AG08395 (cell line): ENCODE data around the gene CDKAL1.

ENCODE experiments used
- DNase-seq: peaks from one replicate; pipeline ENCODE4 v3.0.0; 2012; ENCODE audit warnings: mixed read lengths, low spot score

Gene CDKAL1

DNA sequence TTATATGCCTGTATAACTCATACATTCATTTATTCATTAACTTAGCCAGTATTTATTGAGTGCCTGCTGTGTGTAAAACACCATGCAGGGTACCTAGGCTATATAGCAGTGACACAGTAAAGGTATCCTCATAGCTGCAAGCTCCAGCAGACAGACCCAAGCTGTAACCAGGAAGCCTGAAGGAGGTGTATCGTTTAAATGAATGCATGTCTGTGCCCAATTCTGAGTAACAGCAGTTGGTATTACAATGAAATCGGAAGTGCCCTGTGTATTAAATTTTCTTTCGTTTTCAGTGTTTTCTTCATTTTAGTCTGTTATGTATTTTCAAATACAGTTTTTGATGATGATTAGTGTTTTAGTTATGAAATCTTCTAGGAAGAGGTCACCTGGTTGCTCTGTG lies 573.5 kb downstream of the CDKAL1 start:
- no peak for DNase-seq

DNA sequence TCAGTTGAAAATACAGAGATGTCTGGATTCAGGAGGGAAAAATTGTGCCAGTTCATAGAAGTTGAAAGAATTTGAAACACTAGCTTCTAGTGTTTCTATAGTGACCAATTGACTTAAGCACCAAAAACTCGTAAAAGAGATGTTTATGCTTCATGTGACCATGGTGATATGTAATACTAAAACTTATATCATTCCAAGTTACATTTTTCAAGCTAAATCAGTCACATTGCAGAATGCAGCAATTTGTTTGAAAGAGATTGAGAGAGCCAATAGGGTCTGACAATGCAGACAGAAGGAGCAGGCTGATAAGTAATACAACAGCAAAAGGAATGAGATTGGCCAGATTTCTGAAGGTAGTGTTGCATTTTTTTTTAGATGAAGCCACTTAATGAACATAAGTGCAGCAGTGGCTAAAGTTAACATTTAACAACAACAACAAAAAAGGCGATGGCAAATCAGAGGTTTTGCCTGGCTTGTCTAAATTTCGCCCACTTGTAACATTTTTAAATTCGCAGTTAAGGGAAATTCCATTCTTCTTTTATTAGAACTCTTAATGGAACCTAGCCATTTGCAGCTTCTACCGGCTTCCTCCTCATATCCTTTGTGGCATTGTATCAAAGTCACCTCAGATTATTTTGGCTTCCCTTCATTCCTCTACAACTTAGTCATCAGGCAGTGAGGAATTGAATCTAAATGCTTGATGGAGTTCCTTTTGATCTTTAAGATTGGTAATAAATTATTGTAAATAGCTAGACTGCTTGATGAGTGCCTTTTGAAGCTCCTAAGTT lies 575.3 kb downstream of the CDKAL1 start:
- peak; percentile 53 for DNase-seq

DNA sequence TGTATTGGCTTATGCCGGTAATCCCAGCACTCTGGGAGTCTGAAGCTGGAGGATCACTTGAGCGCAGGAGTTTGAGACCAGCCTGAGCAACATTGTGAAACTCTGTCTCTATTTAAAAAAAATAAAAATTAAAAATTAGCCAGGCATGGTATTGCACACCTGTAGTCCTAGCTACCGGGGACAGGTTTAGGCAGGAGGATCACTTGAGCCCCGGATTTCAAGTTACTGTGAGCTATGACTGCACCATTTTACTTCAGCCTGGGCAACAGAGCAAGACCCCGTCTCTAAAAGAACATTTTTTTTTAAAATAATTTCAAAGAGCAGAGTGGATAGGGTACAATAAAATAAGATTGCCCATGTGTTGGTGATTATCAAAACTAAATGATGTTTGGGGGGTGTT lies 576.4 kb downstream of the CDKAL1 start:
- no peak for DNase-seq

DNA sequence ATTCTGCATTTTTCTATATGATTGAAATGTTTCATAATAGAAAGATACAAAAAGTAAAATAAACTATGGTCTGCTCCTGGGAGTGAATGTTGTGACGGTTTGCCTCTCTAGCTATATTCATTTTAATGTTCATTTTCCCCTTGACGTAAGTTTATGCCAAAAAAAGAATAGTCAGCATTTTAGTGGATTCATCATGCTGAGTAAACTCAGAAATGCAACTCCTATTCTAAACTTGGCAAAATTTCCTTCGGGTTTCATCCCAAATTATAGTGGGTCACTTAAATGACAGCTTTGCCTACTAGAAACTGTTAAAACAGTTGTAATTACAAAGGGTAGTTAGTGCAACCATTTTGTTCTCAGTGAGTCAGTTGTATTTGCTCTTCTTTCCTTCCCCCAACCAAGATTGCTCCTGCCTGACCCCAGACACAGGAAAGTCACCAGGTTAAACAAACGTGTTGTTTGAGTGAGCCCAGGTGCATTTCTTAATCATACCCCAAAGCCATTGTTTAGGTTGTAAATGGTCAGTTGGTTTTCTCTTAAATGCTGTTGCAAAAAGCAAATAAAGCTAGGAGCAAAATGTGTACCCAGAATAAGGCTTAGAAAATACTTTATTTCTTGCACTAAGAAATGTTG lies 577.0 kb downstream of the CDKAL1 start:
- no peak for DNase-seq

DNA sequence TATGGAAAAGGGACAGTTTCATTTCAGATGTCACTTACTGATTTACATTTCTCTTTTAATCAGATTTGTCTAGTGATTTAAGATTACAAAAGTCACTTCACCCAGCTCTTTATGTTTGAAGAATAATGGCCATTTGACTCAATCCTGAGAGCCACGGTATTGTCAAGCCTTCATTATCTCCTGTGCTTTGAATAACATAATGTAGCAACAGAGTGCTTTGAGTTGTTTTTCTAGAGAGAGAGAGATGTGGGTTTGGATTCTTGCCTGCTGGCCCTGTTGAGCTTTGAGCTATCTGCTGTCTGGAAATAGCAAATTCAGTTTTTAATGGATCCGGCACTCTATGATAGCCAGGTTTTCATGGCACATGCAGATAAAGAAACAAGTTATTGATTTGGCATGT lies 580.9 kb downstream of the CDKAL1 start:
- DNase-seq = peak; percentile 20

DNA sequence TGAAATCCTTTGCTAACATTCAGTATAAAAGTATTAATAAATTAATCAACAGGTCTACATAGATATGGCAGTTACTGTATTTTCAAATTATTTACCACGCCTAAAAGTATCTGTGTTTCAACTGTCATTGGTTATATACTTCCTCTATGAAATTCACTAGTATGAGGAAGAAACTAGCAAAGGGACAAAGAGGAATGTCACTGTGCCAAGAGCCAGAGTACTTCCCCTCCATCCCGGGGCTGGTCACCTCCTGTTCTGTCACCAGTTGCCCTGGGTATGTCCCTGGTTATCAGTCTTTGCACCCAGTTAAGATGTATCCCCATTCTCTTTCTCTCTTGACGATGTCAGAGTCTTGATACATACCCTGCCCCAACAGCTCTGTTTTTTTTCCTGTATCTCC lies 582.5 kb downstream of the CDKAL1 start:
- DNase-seq = no peak

DNA sequence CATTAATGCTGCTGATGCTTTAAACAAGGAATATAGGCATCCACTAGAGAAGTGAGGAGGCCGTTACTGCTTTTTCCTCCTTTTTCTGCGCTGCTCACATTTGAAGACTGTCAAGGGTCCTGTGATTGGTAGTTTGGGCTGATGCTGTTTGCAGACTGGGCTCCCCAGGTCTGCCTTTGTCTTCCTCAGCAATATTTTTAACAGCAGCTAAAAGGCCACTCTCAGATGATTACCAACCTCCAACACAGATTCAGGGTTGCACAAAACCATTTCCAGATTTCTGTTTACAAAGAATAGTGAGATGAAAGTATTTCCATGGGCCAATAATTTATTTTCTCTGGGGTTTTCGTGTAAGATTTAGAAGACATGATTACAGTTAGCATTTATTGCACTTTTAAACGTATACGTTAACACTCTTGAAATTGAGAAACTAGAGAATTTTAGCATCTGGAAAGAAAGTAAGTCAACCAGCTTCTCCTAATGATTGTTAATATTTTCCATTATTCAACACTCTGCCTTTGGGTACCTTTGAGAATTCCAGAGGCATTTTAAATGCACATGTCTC lies 584.0 kb downstream of the CDKAL1 start:
- no peak for DNase-seq

DNA sequence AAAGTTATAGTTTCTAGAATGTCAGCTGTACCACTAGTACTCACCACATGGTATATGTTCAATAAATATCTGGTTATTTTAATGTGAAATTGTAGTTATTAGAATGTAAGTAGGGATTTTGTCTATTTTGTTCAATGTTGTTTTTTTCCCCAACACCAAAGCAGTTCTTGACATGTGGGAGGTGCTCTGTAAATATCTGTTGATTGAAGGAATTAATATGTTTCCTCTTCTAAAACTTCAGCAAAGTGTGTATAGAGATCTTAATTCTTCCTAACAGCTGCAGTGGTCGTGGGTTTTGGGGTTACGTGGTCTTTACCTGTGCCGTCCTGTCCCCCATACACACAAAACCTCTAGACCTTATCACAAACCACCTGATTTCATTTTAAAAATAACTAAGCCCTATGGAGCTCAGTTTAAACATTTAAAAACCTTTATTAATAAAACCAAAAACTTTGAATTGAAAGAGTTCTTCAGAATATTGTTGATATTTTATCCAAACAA lies 587.4 kb downstream of the CDKAL1 start:
- no peak for DNase-seq

DNA sequence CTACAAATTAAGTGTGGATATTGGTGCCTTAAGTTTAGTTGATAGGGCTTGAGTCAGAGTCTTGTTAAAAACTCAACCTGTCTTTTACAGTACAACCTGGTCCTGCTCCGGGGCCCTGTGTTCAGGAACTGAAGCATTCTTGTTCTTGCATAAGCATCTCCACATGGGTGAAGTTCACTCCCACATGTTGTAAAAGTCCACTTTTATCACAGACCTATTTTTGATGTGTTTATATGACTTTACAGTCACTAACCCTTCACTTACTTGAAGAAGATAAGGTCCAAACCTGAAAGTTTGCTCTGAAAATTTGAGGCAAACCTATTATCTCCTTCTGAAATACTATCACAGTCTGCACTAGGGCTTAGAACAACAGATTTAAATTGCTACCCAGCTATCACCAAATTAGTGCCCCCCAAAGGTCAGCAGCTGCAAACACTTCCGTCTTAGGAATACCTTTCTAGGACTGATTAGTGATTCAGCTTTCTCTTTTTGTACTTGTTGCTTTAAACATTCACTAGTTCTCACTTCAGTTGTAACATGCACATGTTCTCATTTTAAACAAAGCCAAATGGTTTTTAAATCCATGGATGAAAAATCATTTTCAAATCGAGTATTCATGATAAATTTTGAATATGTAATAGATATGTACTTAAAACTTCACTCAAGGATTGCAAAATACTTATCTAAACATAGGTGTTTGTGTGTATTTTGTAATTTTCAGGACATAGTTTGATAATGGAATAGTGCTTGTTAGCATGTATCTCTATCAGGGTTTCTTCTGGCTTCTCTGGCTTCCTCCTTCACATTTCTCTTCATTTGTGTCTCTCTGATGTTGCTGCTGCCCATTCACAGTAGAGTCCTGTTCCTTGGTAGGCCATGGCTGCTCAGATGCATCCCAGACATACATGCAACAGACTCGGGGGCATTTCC lies 589.5 kb downstream of the CDKAL1 start:
- no peak for DNase-seq

DNA sequence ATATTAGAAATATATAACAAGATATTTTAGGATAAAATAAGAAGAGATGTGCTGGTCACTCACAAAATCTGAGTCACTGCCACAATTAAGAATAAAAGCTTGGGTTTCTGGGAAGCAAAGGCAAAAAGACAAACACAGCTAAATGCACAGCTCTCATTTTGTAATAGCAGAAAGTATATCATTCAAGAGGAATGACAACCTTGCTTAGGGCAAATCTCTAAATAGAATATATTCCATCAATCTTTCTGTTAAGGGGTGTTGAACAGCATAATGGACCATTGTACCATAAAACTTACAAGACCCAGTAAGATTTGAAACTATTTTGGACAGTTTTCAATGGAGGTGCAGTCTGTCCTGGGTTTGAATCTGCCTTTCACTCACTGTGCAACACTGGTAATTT lies 594.3 kb downstream of the CDKAL1 start:
- DNase-seq = no peak

DNA sequence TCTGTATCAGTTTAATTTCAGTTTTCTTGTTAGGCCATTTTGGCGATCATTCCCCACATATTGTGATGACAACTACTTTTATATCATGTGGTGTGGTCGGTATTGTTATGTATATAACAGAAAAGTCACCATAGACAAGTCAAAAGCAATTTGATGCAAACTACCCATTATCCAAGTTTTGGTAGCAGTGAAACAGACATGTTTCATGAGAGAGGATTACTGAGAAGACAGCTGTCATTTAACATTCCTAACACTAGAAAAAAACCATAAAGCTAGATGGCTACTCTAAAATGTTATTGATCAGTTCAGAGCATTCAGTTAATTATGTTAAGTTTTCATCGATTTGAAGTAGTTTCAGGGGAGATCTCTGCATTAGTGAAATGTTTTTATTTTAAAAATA lies 597.1 kb downstream of the CDKAL1 start:
- no peak for DNase-seq

DNA sequence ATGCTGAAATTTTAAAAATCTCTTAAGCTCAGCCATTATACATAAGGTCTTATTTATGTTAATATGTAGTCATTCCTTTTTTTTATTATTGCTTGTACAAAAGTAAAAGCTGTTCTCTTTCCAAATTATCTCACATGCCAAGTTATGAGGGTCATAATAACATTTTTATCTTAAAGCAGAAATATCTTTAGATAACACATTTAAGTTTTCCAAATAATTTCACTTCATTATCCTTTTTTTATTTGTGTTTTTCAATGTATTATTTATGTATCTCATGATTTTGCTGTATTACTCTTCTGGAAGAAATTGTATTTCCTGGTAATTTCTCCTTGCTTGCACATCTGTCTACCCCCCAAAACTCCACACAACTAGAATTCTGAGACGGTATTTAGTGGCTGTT lies 598.2 kb downstream of the CDKAL1 start:
- no peak for DNase-seq

DNA sequence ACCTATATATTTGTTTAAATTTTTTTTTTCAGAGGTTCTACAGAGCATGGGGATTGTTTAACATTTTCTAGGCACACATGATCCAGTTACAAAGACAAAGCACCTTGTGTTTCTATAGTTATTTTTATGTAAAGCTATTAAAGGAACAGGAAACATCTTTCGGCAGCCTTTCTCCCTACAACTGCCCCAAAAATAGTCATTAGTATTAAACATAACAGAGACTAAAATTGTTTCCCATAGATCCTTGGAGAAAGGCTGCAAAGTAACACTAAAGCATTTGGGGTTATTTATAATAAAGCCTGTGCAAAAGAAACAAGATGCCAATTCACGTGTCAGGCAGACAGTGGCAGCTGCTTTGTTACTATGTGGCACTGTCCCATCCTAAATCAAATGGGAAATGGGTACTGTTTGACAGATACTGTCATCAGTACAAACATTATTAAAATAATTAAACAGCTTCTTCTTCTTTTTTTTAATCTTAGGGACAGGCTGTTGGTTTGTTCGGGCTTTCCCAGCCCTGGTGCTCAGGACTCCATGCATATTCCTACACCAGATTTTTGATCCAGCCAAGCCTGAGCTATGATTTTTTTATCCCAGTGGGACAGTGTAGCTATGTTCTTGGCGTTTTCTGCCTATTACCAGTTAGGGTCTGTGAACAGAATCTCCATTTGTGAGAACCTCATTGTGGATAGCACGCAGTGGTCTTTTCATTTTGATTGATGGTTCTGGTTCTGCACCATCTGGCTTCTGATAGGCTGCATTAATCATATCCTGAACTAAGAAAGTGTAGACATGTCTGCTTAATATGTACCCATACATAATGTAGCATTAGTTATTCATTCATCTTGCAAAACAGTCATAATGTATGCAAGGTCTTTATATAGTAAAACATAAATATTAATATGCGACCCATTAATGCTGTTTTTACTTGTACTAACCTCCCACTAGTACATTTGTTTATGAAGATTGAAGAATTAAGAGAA lies 598.9 kb downstream of the CDKAL1 start:
- DNase-seq = no peak

DNA sequence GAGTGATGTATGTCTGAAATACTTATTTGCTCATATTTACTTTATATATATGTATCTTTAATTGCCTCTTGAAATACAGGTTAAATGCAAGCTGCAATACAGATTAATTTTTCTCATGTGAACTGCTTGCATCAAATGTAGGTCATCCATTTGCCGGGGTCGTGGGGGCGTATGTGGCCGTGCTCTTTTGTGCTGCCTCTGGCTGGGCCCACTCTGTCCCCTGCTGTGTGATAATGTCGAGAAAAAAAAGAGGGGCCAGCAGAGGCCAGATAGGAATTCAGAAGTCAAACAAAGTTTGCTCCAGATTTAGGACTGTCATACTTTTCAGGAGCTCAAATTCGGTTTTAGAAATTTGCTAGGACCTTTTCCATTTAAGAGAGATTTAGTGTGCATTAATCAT lies 599.6 kb downstream of the CDKAL1 start:
- DNase-seq = no peak

DNA sequence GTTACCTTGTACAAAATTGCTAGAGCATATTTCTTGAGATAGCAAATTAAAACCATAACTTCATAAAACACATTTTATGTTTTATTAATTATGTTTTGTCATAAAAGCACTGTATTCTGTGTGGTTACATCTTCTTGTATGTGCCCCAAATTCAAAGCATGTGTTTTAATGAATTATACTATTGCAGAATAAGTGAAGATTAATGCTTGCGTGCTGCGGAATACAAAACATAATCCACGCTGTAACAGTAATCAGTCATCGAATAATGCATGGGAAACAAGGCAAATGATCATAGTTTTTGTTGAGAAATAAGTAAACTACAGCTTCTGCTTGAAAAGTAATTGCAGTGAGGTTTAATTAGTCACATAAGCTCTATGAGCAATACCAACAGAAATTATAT lies 600.1 kb downstream of the CDKAL1 start:
- DNase-seq = no peak

DNA sequence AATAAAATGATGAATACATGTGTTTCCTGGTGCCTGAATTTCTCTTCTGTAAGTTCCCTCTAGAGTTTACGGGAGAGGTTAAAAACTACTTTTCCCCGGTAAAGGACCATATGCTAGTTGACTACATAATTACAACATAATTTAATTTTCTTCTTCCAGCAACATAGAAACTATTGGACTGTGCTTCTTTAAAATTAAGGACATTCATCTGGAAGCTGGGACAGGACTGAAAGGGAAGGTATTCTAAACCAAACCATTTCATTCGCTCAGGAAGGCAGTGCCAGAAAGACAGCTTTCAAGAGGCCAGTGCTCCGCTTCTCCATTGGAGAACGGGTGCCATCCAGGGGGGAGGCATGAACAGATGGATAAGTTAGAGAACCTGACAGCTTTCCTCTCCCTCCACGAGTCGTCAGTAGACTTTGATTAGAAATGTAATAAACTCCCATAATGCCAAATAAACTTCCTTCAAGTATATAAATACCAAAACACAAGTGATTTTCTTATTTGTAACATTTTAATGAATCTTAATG lies 601.3 kb downstream of the CDKAL1 start:
- DNase-seq = no peak

DNA sequence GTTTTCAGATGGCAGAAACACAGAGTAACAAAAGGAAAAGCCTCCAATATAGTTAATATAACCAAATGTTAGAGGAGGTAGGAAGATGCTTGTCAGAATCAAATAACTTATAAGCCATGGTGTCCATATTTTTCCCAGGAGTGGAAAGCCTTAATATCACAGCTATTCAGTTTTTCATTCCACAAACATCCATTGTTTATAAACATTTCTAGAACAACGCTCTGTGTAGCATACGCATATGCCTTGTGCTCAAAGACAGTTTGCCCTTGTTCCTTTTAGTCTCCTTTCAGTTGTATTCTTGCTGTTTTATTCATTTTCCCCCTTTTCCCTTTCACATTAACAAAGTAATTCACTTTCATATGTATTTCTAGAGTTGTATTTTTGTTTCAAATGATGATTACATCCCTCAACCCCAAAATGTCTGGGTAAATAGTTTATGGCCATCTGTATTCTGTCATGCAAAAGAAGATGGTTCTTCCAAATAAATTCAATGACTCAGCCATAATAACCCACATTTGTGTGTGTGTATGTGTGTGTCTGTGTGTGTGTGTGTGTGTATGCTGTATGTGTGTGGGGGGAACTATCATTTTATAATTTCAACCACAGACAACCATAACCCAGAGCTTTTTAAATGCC lies 603.6 kb downstream of the CDKAL1 start:
- DNase-seq = no peak

DNA sequence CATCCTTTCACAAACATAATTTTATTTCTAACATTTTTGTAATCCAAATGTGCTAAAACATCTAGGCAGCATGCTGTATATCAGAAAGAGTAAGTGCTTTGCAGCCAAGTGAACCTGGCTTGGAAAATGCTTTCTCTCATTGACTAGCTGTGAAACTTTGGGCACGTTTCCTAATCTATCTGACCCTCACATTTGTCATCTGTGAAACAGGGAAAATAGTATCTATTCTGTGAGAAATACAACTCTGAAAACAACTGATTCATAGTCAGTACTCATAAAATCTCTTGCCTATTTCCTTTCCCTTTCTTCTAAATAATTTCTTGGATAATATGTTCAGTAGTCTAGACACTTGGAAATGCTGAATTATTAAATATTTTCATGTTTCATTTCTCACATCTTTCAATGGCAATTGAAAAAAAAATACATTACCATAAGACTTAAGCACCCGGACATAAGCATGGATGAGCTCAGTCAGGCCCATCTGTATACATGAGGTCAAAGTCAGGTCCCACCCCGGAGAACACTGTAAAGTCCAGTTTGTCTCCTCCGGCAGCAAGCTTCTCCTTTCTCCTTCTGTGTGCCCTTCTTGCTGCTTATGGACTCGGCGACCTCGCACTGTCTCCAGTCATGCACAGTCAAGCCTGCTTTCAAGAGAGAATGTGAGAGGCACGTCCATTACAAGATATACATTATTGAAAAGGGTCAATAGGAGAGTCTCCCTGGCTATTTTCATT lies 604.2 kb downstream of the CDKAL1 start:
- DNase-seq = no peak

DNA sequence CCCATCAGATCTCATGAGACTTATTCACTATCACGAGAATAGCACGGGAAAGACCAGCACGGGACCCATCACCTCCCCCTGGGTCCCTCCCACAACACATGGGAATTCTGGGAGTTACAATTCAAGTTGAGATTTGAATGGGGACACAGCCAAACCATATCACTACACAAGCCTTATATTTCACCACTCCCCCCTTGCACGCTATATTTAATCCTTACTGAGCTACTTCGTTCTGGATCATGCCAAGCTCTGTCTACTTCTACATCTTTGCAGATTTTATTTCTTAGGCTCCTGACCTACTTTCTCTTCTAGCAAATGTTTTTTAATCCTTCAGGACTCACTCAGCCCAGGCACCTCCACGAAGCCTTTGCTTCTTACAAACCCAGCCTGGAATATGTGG lies 606.7 kb downstream of the CDKAL1 start:
- DNase-seq = no peak
